Stimulated activated CD4-positive, alpha-beta T cell treated with anti-CD3 and anti-CD28 coated beads, Interleukin-1b, Interleukin-23, amount 100 ng/mL, for 24 hours (primary cell): ENCODE measurements around the gene DDX4.

ENCODE experiments used
- DNase-seq, 4 experiments: peaks; one replicate each; pipeline ENCODE4 v3.0.0-alpha.2; 2020; ENCODE audit warnings: low read depth in 4 of 4, low spot score in 1 of 4

Gene DDX4

GRCh38 chr5:55820488-55820887 lies 82.6 kb downstream of the DDX4 start:
- DNase-seq: no peak

GRCh38 chr5:55821731-55822512 lies 84.1 kb downstream of the DDX4 start:
- DNase-seq: no peak

GRCh38 chr5:55823151-55823796 lies 85.4 kb downstream of the DDX4 start:
- no peak for DNase-seq

DNA sequence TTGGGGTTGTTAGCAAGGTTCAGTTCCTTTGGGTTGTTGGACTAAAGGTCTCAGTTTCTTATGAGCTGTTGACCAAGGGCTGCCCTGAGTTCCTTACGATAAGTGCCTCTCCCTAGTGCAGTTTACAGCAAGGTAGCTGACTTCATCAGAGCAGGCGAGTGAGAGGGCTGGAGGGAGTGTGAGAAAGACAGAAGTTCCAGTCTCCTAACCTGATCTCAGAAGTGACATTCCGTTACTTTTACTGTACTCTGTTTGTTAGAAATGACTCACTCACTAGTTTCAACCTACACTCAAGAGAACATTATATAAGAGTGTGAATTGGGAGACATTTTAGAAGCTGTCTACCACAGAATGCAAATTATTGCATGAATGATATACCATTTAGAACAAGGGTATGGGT lies 92.1 kb downstream of the DDX4 start:
- no peak for DNase-seq

DNA sequence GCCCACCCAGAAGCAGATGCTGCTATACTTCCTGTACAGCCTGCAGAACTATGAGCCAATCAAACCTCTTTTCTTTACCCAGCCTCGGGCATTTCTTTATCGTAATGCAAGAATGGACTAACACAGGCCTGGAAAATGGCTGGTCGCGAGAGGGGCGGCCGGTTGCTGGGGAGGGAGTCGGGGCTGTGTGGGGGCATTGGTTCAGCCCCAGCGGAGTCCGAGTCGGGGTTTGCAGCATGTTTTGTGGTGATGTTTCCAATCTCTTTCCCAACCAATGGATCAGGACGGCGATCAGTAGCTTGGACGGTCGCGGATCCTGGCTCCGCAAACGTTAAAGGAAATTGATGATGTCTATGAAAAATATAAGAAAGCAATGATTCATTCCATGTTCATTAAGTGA lies 94.6 kb downstream of the DDX4 start:
- no peak for DNase-seq

- no peak for DNase-seq
These were observed 98.3 kb downstream of the DDX4 start for GRCh38 chr5:55836191-55836590.

GRCh38 chr5:55841976-55842375 lies 104.1 kb downstream of the DDX4 start:
- DNase-seq: no peak

DNA sequence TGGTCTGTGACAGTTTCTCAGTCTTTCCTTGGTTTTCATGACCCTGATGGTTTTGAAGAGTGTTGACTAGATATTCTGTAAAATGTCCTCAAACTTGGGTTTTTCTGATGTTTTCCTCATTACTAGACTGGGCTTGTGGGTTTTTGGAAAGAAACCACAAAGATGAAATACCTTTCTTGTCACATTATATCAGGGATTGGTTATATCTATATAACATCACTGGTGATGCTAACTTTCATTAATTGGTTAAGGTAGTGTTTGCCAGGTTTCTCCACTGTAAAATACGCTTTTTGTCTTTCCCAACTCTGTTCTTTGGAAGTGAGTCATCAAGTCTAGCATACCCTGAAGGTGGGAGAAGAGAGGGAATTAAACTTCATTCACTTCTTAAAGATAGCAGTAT lies 110.0 kb downstream of the DDX4 start:
- no peak for DNase-seq

- DNase-seq: no peak
These were observed 110.9 kb downstream of the DDX4 start for GRCh38 chr5:55848783-55849182.

GRCh38 chr5:55850839-55851674 lies 113.2 kb downstream of the DDX4 start, which contains the start of gene IL31RA:
TSS of gene IL31RA (plus strand) at chr5:55851357. CDS start at chr5:55851571, 214 bp downstream.
- no peak for DNase-seq

- DNase-seq: no peak
These were observed 113.8 kb downstream of the DDX4 start for GRCh38 chr5:55851675-55851979.

DNA sequence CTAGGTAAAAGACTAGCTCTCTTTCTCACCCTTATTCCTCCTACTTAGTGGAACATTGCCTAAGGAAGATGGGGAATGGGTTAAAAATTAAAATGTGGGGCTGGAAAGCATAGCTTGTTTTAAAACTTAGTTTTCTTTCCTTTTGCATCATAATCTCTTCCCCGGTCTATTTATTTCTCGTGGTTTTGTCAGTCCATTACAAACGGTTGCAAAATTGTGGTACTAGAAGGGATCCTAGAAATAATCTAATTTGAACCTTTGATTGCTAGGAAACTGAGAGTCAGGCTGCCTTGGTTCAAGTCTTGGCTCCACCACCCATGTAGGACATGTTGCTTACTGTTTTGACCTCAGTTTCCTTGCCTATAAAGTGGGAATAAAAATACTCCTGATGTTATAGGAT lies 114.6 kb downstream of the DDX4 start:
- no peak for DNase-seq

- DNase-seq: no peak
These were observed 115.3 kb downstream of the DDX4 start for GRCh38 chr5:55853041-55853670.

DNA sequence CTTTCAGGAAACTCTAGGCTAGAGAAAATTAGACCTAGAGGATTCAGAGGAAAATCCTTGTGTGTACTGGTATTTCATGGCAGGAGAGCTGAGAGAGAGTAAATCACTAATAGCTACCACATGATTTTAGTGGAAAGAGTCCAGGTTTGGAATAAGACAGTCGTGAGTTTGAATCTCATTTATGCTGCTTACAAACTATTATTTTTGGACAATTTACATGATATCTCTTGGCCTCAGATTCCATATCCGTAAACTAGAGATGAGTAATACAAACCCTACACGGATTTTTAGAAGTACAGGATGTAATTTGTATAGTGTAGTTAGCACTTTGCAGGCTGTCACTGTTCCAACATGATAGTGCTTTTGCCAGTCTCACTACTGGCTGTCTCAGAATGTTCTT lies 116.0 kb downstream of the DDX4 start:
- DNase-seq: no peak

DNA sequence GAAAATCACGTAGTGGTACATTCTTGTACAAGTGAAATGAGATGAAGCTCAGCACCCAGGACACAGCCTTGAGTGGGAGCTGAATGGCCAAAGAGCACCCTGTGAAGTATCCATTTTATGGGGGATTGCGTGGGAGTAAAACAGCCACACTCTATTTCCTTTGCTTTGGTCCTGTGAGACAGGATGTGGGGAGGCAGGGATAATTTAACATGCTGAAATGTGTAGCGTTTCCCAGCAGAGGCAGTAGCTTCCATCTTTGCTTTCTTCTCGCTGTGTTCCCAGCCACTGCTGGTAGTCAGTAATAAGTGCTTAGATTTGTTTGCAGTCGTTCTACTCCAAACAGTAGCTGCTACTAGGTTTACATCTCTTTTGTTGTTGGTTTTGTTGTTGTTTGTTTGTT lies 117.6 kb downstream of the DDX4 start:
- DNase-seq: no peak

GRCh38 chr5:55856516-55857246 lies 118.8 kb downstream of the DDX4 start:
- no peak for DNase-seq

DNA sequence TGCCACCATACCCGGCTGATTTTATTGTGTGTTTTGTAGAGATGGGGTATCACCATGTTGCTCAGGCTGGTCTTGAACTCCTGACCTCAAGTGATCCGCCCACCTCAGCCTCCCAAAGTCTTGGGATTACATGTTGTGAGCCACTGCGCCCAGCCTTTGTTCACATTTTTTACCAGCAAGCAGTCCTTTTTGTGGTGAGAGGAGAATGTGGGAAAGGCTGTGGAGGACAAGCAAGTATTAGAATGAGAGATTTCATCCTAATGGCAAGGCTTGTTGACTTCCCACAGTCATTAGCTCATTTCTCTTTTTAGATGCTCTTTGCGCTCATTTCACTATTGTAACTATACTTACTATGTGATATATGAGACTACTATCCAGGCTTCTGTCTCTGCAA lies 119.4 kb downstream of the DDX4 start:
- no peak for DNase-seq

GRCh38 chr5:55858104-55858503 lies 120.2 kb downstream of the DDX4 start:
- no peak for DNase-seq

- no peak for DNase-seq
These were observed 122.4 kb downstream of the DDX4 start for GRCh38 chr5:55860288-55860687.

DNA sequence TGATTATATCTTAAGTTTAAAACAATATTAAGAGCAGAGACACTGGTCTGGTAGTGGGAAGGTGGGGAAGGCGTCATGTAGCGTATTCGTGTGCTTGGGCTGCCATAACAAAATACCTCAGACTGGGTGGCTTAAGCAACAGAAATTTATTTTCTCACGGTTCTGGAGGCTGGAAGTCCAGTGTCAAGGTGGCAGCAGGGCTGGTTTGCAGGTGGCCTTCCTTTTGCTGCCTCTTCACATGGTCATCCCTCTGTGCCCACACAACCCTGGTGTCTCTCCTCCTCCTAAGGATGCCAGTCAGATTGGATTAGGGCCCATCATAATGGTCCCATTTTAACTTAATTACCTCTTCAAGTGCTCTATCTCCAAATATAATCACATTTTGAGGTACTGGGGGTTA lies 122.8 kb downstream of the DDX4 start:
- no peak for DNase-seq
